ENCODE data around the gene SLC16A7. TPM values are rescaled to one million over a fixed set of nuclear protein-coding genes. Genes with fewer than 3 reads are reported as not detected.
A peak's percentile ranks its signal among the peaks of the same experiment; 100 is the strongest.

Gene SLC16A7
- polyA plus RNA-seq, 1 donor: 2.7 TPM

GRCh38 chr12:59672273-59672672 lies 76.4 kb downstream of the SLC16A7 start:
- DNase-seq: no peak

- no peak for DNase-seq
These were observed 79.6 kb downstream of the SLC16A7 start for GRCh38 chr12:59675461-59675860.

GRCh38 chr12:59677857-59678256 lies 82.0 kb downstream of the SLC16A7 start:
- no peak for DNase-seq

GRCh38 chr12:59678759-59679411 lies 83.1 kb downstream of the SLC16A7 start:
- no peak for DNase-seq

GRCh38 chr12:59689776-59690175 lies 93.9 kb downstream of the SLC16A7 start:
- no peak for DNase-seq

- no peak for DNase-seq
These were observed 99.5 kb downstream of the SLC16A7 start for GRCh38 chr12:59695379-59695778.

GRCh38 chr12:59698600-59698999 lies 102.8 kb downstream of the SLC16A7 start:
- DNase-seq: no peak

- peak; percentile 6 for DNase-seq
These were observed 103.8 kb downstream of the SLC16A7 start for GRCh38 chr12:59699421-59700152.

- no peak for DNase-seq
These were observed 104.3 kb downstream of the SLC16A7 start for GRCh38 chr12:59700153-59700450.

GRCh38 chr12:59708064-59708463 lies 112.2 kb downstream of the SLC16A7 start:
- DNase-seq: no peak

GRCh38 chr12:59708484-59708883 lies 112.7 kb downstream of the SLC16A7 start:
- no peak for DNase-seq

- no peak for DNase-seq
These were observed 114.3 kb downstream of the SLC16A7 start for GRCh38 chr12:59710004-59710628.

- DNase-seq: no peak
These were observed 115.1 kb downstream of the SLC16A7 start for GRCh38 chr12:59710964-59711363.

GRCh38 chr12:59715434-59715833 lies 119.6 kb downstream of the SLC16A7 start:
- no peak for DNase-seq

GRCh38 chr12:59716043-59716442 lies 120.2 kb downstream of the SLC16A7 start:
- DNase-seq: no peak

GRCh38 chr12:59717436-59717835 lies 121.6 kb downstream of the SLC16A7 start:
- DNase-seq: no peak

GRCh38 chr12:59719701-59720100 lies 123.9 kb downstream of the SLC16A7 start:
- DNase-seq: no peak

GRCh38 chr12:59723520-59723919 lies 127.7 kb downstream of the SLC16A7 start:
- DNase-seq: no peak

- DNase-seq: no peak
These were observed 128.3 kb downstream of the SLC16A7 start for GRCh38 chr12:59724011-59724695.

- DNase-seq: no peak
These were observed 137.4 kb downstream of the SLC16A7 start for GRCh38 chr12:59733200-59733599.

GRCh38 chr12:59734371-59734770 lies 138.5 kb downstream of the SLC16A7 start:
- no peak for DNase-seq

GRCh38 chr12:59735231-59735630 lies 139.4 kb downstream of the SLC16A7 start:
- DNase-seq: no peak

- DNase-seq: no peak
These were observed 140.5 kb downstream of the SLC16A7 start for GRCh38 chr12:59736359-59736758.

All from hindlimb muscle (tissue), 1 donor.